OCI-LY3 (cell line): Measurements from ENCODE around the gene B4GALT2.

Experiments used
- EZH2phosphoT487 ChIP-seq: fragments of 200-600 bp; shearing (Covaris generic); IDR thresholded peaks from 2 replicates; pipeline ENCODE4 v1.6.1; 2018; ENCODE audit warnings: antibody characterized with exemption, mixed run types, low read depth
- TF ChIP-seq, protein P1 (sequence below): fragments of 200-600, 300-600 bp; sonication (generic); IDR thresholded peaks from 2 replicates; pipeline ENCODE4 v1.5.1; 2014; ENCODE audit warnings: antibody characterized with exemption, low read length, low read depth

- TF ChIP-seq, protein P1, sequence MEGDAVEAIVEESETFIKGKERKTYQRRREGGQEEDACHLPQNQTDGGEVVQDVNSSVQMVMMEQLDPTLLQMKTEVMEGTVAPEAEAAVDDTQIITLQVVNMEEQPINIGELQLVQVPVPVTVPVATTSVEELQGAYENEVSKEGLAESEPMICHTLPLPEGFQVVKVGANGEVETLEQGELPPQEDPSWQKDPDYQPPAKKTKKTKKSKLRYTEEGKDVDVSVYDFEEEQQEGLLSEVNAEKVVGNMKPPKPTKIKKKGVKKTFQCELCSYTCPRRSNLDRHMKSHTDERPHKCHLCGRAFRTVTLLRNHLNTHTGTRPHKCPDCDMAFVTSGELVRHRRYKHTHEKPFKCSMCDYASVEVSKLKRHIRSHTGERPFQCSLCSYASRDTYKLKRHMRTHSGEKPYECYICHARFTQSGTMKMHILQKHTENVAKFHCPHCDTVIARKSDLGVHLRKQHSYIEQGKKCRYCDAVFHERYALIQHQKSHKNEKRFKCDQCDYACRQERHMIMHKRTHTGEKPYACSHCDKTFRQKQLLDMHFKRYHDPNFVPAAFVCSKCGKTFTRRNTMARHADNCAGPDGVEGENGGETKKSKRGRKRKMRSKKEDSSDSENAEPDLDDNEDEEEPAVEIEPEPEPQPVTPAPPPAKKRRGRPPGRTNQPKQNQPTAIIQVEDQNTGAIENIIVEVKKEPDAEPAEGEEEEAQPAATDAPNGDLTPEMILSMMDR: no peak
- TF ChIP-seq EZH2phosphoT487: no peak
These were observed 34.1 kb upstream of the B4GALT2 start for GRCh38 chr1:43944860-43945259.
